Suppressor macrophage treated with lipopolysaccharide for 4 hours (primary cell): ENCODE measurements around the gene CCDC9.
A peak's percentile ranks its signal among the peaks of the same experiment; 100 is the strongest.

Source experiments
- DNase-seq: peaks from one replicate; pipeline ENCODE4 v3.0.0-alpha.2; 2020

The CCDC9 gene

DNA sequence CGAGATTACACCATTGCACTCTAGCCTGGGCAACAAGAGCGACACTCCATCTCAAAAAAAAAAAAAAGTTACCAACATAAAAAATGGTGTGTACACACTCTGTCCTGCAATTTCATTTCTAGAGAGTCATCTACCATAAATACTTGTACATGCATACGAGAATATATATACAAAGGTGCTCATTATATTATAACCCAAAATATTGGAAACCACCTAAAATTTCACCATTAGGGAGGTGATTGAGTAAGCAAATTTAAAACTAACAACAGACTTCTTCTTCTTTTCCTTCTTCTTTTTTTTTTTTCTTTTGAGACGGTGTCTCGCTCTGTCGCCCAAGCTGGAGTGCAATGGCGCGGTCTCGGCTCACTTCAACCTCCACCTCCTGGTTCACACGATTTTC, 45.9 kb downstream of the CCDC9 start:
- no peak for DNase-seq

DNA sequence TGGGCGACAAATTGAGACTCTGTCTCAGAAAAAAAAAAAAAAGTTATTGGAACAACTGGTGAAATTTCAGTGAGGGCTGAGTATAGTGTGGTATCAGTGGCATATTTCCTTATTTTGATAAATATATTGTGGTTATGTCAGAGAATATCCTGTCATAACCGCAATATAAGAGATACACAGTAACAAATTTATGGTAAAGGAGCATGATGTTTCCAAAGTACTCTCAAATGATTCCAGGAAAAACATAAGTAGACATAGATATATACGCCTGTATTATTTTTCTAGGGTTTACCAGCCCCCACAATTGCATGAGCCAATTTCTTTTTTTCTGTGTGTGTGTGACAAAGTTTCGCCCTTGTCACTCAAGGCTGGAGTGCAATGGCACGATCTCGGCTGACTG, 47.6 kb downstream of the CCDC9 start:
- no peak for DNase-seq

DNA sequence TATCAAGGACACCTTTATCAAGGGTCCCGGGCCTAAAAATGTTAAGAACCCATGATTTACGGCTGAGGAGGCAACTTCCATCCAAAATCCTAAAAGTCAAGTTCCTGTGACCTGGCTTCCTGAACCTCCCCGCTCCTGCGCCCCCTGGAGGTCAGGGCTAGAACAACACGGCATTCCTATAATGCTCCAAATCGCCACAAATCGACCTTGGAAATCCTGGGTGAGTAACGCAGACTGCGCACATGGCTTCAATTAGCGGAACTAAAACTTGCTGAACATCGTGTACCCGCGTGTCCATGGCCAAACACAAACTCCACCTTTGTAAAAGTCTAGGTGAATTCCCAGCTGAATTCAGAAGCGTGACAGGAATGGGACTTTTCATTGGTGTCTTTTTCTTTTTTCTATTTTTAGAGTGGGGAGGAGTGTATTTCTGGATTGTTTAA, 49.0 kb downstream of the CCDC9 start:
- DNase-seq: peak; percentile 91

DNA sequence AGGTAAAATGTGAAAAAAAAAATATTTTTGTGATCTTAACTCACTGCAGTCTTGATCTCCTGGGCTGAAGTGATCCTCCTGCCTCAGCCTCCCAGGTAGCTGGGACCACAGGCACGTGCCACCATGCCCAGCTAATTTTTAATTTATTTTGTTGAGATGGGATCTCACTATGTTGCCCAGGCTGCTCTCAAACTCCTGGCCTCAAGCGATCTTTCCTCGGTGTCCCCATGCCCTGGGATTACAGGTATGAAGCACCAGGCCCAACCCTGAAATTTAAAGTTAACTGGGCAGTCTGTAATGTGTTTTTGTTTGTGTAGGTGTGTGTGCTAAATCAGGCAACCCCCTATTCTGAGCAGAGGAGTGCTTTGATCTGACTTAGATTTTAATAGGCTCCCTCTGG, 50.0 kb downstream of the CCDC9 start:
- DNase-seq: no peak

DNA sequence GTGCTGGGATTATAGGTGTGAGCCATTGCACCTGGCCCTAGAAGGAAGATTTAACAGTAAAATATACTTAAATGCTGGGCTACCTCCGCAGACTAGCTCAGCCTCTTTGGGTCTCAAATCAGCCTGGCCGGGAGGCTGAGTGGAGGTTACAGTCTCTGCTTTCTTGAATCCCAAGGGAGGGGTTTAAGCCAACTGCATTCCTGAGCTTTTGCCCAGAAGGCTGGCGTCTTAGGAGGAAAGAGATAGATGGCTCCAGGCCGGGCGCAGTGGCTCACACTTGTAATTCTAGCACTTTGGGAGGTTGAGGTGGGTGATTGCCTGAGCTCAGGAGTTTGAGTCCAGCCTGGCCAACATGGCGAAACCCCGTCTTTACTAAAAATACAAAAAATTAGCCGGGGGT, 52.7 kb downstream of the CCDC9 start:
- DNase-seq: no peak

DNA sequence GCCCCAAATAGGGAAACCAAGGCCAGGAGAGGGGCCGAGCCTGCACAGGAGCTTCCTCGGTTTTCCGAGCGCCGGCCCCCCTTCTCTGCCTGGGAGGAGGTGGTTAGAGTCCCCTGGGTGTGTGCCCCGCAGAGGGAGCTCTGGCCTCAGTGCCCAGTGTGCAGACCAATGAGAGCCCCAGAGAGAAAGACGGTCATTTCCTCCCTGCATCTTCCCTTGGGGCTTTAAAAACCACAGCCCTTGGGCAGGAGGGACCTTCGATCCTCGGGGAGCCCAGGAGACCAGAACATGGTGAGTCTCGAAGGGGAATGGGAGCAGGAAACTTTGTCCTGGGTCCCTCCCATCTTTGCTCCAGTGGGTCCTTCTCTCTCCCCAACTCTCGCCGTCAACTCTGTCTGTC, 53.3 kb downstream of the CCDC9 start, which contains the start of gene C5AR1:
C5AR1 (plus strand) TSS at position 254 of the 400 bp plus-strand sequence; CDS start at position 289, 35 bp downstream.
- DNase-seq: peak; percentile 86

DNA sequence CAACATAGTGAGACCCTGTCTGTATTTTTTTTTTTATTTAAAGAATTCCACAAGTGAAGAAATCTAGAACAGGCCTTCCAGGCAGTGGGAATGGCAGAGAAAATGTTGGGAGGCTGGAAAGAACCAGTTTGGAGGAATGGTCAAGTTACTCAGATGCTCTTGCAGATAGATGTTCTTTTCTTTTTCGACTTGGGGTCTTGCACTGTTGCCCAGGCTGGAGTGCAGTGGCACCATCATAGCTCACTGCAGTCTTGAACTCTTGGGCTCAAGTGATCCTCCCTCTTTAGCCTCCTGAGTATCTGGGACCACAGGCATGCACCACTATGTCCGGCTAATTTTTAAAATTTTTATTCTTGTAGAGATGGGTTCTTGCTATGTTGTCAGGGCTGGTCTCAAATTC, 54.0 kb downstream of the CCDC9 start:
- no peak for DNase-seq

DNA sequence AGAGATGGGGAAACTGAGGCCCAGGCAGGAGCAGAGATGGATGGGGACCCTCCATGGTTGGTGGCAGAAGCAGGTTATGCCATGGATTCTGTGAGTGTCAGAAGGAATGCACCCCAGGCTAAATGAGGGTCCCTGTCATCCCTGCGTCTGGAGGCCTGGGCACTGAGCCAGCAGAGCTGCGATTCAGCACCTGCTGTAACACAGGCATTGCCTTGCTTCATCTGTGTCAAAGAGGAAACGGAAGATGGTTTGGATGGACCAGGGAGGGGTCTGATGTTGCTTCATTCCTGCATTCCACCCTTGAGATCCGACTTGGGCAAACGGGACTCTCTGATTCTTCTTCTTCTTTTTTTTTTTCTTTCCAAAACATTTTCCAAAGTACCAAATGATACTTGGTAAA, 54.5 kb downstream of the CCDC9 start:
- DNase-seq: peak; percentile 90

DNA sequence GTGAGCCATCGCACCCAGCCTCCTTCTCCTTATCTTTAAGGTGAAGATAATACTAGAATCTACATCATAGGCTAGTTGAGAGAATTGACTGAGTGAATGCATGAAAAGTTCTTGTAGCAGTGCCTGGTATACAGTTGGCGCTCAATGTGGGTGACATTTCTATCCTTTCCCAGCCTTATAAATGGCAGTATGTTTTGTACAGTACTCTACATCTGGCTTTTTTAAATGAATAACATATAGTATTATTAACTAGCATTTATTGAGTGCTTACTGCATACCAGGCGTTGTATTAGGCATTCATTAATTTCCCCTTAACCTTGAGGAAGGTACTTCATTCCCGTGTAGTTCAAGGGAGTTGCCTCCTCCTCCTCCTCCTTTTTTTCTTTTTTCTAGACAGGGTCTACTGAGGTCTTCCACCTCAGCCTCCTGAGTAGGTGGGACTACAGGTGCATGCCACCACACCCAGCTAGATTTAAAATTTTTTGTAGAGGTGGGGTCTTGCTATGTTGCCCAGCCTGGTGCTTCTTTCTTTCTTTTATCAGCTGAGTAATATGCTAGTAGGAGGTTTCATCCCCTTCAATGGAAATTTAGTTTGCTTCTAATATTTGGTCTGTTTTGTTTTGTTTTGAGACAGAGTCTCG, 56.2 kb downstream of the CCDC9 start:
- no peak for DNase-seq

DNA sequence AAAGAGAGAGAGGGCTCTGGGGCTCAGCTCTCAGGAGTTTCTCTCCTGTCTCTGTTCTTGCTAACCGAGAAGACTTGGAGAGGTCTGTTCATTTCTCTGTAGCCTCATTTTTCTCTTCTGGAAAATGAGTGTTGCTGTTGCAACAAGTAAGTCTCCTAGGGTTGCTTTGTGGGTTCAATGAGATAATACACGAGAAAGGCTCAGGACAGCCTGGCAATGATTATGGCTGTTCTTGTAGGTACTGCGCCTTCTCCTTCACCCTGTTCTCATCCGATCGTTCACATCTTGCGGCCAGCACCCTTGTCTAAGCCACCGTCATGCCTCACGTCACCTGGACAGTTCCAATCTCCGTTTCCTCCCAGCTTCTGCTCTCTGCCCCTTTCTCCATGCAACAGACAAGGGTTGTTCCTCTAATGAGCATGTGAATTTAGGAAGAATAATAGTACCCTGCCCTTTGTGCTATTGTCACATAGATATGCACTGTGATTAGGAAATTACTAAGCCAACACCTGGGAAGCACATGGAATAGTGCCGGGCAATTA, 57.5 kb downstream of the CCDC9 start:
- DNase-seq: no peak

DNA sequence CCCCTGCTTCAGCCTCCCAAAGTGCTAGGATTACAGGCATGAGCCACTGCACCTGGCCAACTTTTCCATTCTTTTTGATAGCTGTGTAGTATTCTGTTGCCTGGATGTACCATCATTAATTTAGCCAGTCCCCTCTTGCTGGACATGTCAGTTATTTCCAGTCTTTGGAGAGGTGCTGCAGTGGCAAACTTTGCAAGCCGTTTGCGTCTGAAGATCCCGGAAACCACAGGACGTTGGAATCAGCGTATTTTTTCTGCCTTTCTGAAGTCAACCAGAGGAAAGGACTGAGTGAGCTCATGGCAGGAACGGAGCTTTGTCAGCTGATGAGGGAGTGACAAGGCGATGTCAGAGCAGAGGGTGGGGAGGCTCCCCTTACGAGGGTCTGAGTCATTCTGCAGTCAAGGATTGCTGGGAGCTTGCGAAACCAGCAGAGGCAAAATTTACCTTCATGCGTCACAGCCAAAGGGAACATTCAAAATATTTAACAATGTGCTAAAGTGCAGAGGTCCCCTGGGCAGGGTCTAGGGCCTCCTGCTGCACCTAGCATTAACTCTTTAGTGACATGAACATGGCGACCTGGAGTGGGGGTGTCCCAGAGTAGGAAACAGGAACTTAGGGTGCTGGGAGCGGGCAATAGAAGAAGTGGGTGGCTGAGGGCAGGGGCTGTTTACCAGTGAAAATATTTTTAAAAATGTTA, 58.9 kb downstream of the CCDC9 start:
- peak; percentile 99 for DNase-seq

DNA sequence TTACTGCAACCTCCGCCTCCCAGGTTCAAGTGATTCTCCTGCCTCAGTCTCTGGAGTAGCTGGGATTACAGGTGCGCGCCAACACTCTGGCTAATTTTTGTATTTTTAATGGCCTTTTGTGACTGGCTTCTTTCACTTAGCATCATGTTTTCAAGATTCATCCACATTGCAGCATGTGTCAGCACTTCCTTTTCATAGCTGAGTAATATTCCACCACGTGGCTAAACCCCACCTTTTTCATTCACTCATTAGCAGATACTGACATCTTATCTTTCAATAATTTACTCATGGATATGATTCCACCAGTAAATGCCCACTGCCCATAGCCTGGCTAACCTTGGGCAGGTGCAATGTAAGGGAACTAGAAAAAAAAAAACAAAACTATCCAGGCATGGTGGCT, 60.2 kb downstream of the CCDC9 start:
- no peak for DNase-seq

DNA sequence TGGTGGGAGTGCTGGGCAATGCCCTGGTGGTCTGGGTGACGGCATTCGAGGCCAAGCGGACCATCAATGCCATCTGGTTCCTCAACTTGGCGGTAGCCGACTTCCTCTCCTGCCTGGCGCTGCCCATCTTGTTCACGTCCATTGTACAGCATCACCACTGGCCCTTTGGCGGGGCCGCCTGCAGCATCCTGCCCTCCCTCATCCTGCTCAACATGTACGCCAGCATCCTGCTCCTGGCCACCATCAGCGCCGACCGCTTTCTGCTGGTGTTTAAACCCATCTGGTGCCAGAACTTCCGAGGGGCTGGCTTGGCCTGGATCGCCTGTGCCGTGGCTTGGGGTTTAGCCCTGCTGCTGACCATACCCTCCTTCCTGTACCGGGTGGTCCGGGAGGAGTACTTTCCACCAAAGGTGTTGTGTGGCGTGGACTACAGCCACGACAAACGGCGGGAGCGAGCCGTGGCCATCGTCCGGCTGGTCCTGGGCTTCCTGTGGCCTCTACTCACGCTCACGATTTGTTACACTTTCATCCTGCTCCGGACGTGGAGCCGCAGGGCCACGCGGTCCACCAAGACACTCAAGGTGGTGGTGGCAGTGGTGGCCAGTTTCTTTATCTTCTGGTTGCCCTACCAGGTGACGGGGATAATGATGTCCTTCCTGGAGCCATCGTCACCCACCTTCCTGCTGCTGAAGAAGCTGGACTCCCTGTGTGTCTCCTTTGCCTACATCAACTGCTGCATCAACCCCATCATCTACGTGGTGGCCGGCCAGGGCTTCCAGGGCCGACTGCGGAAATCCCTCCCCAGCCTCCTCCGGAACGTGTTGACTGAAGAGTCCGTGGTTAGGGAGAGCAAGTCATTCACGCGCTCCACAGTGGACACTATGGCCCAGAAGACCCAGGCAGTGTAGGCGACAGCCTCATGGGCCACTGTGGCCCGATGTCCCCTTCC, 63.9 kb downstream of the CCDC9 start:
- no peak for DNase-seq
